Subcutaneous abdominal adipose tissue (tissue), 5 donors: ENCODE measurements around the gene FAM162A.

Experiments
- H3K27ac ChIP-seq: one replicate; pipeline ENCODE4 v1.7.0; 2013; ENCODE audit warnings: low read depth, mild to moderate bottlenecking, inconsistent platforms, low read length, moderate library complexity
- H3K27me3 ChIP-seq, 5 donors: one replicate each; pipeline ENCODE4 v1.7.0; 2013; ENCODE audit warnings: low read length in 5 of 5, inconsistent platforms in 1 of 5; ENCODE audit not compliant: control insufficient read depth in 5 of 5, insufficient read depth in 4 of 5
- H3K36me3 ChIP-seq, 5 donors: one replicate each; pipeline ENCODE4 v1.7.0; 2013; ENCODE audit warnings: low read length in 5 of 5; ENCODE audit not compliant: control insufficient read depth in 5 of 5, insufficient read depth in 5 of 5
- H3K4me1 ChIP-seq, 5 donors: one replicate each; pipeline ENCODE4 v1.7.0; 2013; ENCODE audit warnings: low read length in 5 of 5, mild to moderate bottlenecking in 3 of 5, moderate library complexity in 1 of 5; ENCODE audit not compliant: control insufficient read depth in 5 of 5, insufficient read depth in 5 of 5
- H3K4me3 ChIP-seq, 5 donors: one replicate each; pipeline ENCODE4 v1.7.0; 2013; ENCODE audit warnings: low read length in 5 of 5, low read depth in 1 of 5
- H3K9ac ChIP-seq, 5 donors: one replicate each; pipeline ENCODE4 v1.7.0; 2013; ENCODE audit warnings: low read length in 5 of 5, mild to moderate bottlenecking in 4 of 5, moderate library complexity in 3 of 5
- H3K9me3 ChIP-seq, 5 donors: one replicate each; pipeline ENCODE4 v1.7.0; 2013; ENCODE audit warnings: low read length in 5 of 5; ENCODE audit not compliant: control insufficient read depth in 5 of 5
- donor health status: healthy.
- donor health status: healthy.
- donor health status: healthy.
- donor health status: healthy.
- donor health status: healthy.

Gene FAM162A

DNA sequence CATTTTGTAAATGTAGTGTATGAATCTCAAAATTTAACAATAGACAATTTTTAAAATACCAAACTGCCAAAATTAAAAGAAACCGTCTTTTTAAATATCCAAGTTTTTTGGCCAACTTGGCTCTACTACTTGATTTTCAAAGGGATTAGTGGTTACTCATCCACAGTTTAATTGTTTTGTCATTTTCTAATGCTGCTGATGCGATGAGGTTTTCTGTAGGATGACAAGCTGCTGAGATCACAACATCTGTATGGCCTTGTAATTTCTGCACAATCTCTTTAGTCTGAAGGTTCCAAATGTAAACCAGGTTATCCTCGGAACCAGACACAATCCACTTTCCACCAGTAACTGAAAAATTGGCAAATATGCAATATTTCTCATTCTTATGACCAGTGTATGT lies 30.4 kb downstream of the FAM162A start:
- H3K27ac ChIP-seq: no peak overlapping the region
- H3K36me3 ChIP-seq: peaks cover 0 to 16% (median 13%) of the 10 kb centered on the region in 5 donors
- H3K27me3 ChIP-seq: no peaks in the 10 kb centered on the region
- H3K9me3 ChIP-seq: no peaks in the 10 kb centered on the region
- H3K4me1 ChIP-seq: peaks cover 0 to 33% (median 28%) of the 10 kb centered on the region in 5 donors
- H3K9ac ChIP-seq: peak overlapping the region in 1 of 5 donors; percentile 35
- H3K4me3 ChIP-seq: no peak overlapping the region

DNA sequence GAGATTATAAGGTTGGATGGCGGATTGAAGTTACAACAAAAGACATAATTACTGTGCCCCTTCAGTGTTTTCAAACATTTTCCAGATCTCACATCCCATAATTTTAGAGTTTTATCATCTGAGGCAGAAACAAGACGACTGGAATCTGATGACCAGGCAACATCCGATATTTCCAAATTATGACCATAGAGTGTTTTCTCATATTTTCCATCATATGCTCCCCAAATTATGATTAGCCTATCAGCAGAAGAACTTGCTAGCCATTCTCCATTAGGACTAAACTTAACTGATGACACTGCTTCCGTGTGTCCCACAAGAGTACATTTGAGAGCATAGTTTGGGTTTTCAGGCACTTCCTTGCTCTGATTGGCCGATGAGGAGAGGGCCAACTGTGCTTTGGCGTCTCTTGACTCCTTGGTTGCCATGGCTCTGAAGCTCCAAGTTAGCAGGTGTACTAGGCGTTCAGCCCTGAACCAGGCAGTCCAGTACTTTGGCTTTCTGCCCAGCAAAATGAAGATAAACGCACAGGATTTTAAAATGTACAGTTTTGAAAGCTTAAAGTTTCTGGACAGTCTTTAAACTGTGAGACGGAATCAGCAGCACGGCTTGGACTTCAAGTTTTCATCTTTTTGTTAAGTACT lies 31.2 kb downstream of the FAM162A start:
- no peaks in the 10 kb centered on the region for H3K27me3 ChIP-seq
- peak overlapping the region; percentile 92 for H3K27ac ChIP-seq
- peak overlapping the region; percentile 81 to 97 (median 93) for H3K9ac ChIP-seq
- peaks cover 0 to 33% (median 28%) of the 10 kb centered on the region in 5 donors for H3K4me1 ChIP-seq
- peak overlapping the region; percentile 87 to 100 (median 95) for H3K4me3 ChIP-seq
- peaks cover 0 to 8% (median 7%) of the 10 kb centered on the region in 5 donors for H3K36me3 ChIP-seq
- no peaks in the 10 kb centered on the region for H3K9me3 ChIP-seq

DNA sequence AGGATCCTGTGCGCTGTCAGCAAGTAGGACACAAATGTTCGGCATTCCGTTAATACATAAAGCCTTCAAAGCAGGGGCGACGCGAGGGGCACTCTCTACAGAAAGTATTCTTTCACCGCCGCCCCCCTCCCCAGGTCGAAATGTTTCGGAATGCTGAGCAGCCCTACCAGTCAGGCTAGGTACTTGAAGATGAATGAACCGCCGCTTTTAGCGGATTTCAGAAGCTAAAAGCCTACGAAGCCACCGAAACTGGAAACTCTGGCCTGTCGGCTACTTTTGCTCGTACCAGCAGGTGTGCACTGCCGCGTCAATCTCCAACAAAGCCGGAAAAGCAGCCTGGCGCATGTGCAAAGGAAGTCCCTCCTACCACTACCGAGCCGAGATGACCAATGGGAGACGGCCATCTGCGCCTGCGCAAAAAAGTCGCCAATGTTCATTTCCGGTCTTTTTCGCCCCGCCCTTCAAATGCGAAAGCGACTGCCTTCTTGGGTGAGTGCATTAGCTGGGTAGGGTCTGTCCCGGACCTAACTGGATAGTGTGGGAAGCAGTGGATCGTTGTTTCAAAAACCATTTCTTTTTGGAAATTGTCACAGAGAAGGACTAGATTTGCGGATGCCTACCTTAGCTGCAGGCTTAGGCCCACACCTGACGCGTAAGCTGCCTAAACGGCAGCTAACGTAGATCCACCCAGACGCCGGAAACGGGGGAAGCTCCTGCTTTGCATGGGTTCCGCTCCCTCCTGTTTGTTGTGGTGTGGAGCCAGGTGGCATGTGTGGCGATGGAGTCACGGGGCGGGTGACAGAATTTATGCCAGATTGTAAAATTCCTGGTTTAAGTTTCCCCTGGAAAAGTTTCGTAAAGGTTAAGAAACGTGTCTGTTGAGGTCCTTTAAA lies 32.0 kb downstream of the FAM162A start, which contains the start of gene WDR5B:
Gene WDR5B, minus strand, starts transcription at position 301 of the 893 bp plus-strand sequence. CDS start 534 bp downstream, outside the sequence.
- H3K4me3 ChIP-seq: peak within 1 kb of the TSS; percentile 87 to 100 (median 95)
- no peaks in the 10 kb centered on the region for H3K9me3 ChIP-seq
- peak within 1 kb of the TSS; percentile 92 for H3K27ac ChIP-seq
- no peaks in the 10 kb centered on the region for H3K27me3 ChIP-seq
- peaks cover 0 to 5% (median 3%) of the 10 kb centered on the region in 5 donors for H3K36me3 ChIP-seq
- H3K4me1 ChIP-seq: peaks cover 0 to 33% (median 28%) of the 10 kb centered on the region in 5 donors
- peak within 1 kb of the TSS; percentile 81 to 97 (median 93) for H3K9ac ChIP-seq

DNA sequence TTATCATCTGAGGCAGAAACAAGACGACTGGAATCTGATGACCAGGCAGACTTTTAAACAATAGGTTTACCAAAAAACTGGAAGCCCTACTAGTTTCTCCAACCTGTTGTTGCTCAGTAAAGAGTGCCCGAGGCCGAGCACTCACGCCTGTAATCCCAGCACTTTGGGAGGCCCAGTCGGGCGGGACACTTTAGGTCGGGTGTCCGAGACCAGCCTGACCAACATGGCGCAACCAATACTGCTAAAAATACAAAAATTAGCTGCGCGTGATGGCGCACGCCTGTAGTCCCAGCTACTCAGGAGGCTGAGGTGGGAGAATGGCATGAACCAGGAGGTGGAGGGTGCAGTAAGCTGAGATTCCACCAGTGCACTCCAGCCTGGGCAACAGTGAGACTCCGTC lies 33.0 kb downstream of the FAM162A start:
- Histone ChIP-seq H3K9me3 (no peaks in the 10 kb centered on the region), H3K27me3 (no peaks in the 10 kb centered on the region), H3K27ac (peak overlapping the region; percentile 92), H3K4me1 (peaks cover 0 to 33% (median 28%) of the 10 kb centered on the region in 5 donors), H3K36me3 (peaks cover 1 to 5% (median 4%) of the 10 kb centered on the region in 5 donors), H3K4me3 (peak overlapping the region; percentile 87 to 100 (median 95)), H3K9ac (peak overlapping the region; percentile 81 to 97 (median 93))

DNA sequence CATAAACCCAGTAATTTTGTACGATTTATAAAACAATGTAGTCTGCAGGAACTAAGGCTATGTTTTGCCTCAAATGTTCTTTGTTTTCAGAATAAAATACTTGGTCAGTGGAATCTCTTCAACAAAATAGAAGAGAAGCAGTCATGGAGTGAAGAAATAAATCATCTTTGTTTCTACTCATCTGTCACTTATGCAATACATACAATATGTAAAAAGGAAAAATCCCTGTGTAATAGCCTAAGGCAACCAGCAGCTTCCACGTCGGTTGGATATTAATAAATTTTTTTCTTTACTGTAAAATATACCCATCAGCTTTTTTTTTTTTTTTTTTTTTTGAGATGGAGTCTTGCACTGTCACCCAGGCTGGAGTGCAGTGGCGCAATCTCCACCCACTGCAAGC lies 37.1 kb downstream of the FAM162A start:
- H3K4me3 ChIP-seq: no peak overlapping the region
- peaks cover 0 to 14% (median 11%) of the 10 kb centered on the region in 5 donors for H3K4me1 ChIP-seq
- H3K9ac ChIP-seq: no peak overlapping the region
- H3K27me3 ChIP-seq: no peaks in the 10 kb centered on the region
- H3K9me3 ChIP-seq: no peaks in the 10 kb centered on the region
- no peak overlapping the region for H3K27ac ChIP-seq
- H3K36me3 ChIP-seq: peaks cover 12 to 22% (median 16%) of the 10 kb centered on the region in 5 donors

DNA sequence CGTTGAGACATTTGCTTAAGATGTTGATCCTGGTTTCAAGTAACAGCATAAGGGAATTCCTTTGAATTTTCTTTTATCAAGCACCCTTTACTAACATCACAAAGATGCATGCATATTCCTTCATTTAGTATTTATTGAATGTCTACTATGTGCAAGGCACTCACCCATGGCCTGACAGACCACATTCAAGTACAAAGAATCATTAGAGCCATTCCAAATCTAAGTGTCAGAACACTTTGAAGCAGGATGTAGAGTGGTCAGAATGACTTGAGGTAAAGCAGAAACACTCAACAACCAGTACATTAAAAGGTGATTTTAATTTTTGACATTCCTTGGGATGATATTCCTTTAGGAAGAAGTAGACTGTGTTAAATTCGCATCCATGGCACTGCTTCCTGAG lies 37.9 kb downstream of the FAM162A start:
- Histone ChIP-seq H3K36me3 (peaks cover 20 to 29% (median 23%) of the 10 kb centered on the region in 5 donors), H3K27ac (no peak overlapping the region), H3K27me3 (no peaks in the 10 kb centered on the region), H3K9ac (no peak overlapping the region), H3K4me3 (no peak overlapping the region), H3K4me1 (peaks cover 0 to 8% (median 7%) of the 10 kb centered on the region in 5 donors), H3K9me3 (no peaks in the 10 kb centered on the region)

DNA sequence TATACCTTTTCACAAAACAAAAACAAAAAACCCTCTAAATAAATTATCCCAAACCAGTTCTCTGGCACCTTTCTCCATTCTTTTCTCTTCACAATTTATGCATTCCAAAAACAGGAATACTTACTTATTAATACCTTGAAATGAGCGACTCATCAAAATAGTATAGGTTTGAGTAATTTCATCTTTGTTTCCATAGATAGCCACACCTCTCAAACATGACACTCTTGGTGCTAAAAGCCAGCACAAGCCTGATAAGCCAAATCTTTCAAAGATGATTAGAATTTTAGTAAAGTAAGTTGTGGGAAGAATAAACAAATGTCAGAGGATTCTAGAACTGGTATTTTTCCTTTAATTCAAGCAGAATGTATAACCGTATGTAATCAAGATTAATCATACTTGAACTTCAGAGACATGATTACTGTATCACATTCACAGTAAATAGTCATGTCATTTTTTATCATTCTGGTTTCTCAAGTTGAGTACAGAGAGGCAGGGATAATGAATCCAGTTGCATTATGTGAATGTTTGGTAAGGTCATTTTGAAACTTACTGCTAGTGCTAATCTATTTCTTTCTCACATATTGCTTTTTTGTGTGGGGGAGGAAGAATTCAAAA lies 44.0 kb downstream of the FAM162A start:
- no peaks in the 10 kb centered on the region for H3K27me3 ChIP-seq
- peaks cover 0 to 10% (median 0%) of the 10 kb centered on the region in 5 donors for H3K4me1 ChIP-seq
- no peak overlapping the region for H3K27ac ChIP-seq
- H3K9me3 ChIP-seq: no peaks in the 10 kb centered on the region
- no peak overlapping the region for H3K4me3 ChIP-seq
- H3K36me3 ChIP-seq: peaks cover 29 to 47% (median 45%) of the 10 kb centered on the region in 5 donors
- H3K9ac ChIP-seq: no peak overlapping the region

DNA sequence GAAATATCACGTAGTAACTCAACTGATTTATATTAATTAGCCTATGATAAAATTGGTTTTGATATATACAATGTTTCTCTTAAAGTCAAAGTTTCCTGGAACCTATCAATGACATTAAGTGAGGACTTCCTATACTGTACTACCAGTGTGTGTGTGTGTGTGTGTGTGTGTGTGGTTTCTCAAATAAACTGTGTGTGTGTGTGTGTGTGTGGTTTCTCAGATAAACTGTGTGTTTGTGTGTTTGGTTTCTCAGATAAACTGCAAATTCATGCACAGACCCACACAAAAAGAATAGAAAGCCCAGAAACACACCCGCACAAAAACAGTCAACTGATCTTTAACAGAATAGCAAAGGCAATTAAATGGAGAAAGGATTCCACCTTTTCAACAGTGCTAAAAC lies 46.4 kb downstream of the FAM162A start:
- peaks cover 41 to 54% (median 49%) of the 10 kb centered on the region in 5 donors for H3K36me3 ChIP-seq
- H3K9ac ChIP-seq: no peak overlapping the region
- no peaks in the 10 kb centered on the region for H3K9me3 ChIP-seq
- H3K27ac ChIP-seq: peak overlapping the region; percentile 56
- peaks cover 0 to 10% (median 0%) of the 10 kb centered on the region in 5 donors for H3K4me1 ChIP-seq
- no peak overlapping the region for H3K4me3 ChIP-seq
- H3K27me3 ChIP-seq: no peaks in the 10 kb centered on the region

DNA sequence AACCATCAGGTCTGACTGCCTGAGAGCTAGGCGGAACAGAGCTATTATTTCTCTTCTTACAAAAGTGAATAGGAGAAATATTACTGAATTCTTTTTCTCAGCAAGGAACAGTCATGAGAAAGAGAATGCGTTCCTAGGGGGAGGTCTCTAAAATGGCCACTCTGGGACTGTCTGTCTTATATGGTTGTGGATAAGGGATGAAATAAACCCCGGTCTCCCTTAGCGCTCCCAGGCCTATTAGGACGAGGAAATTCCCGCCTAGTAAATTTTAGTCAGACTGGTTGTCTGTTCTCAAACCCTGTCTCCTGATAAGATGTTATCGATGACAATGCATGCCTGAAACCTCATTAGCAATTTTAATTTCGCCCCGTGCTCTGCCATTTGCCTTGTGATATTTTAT lies 52.0 kb downstream of the FAM162A start:
- no peak overlapping the region for H3K4me3 ChIP-seq
- no peaks in the 10 kb centered on the region for H3K27me3 ChIP-seq
- peaks cover 0 to 4% (median 0%) of the 10 kb centered on the region in 5 donors for H3K4me1 ChIP-seq
- H3K9ac ChIP-seq: no peak overlapping the region
- peaks cover 0 to 4% (median 0%) of the 10 kb centered on the region in 5 donors for H3K9me3 ChIP-seq
- H3K36me3 ChIP-seq: peaks cover 47 to 81% (median 61%) of the 10 kb centered on the region in 5 donors
- H3K27ac ChIP-seq: no peak overlapping the region
